SIG-M5 treated with dmso at 0.1 percent for 504 hours (cell line): ENCODE results near the gene AP1S3.
"Not testable (repeated sequence)": the region's sequence is repeated elsewhere in the genome, so short reads cannot be mapped to it uniquely, and the experiment has no call there.

Source experiments
- DNase-seq: peaks from one replicate; lab custom pipeline; 2025; ENCODE audit not compliant: unreplicated experiment; lab: John Stamatoyannopoulos, UW

AP1S3 gene

GRCh38 chr2:223762853-223763252 is 74.5 kb downstream of the AP1S3 start:
- no peak for DNase-seq

GRCh38 chr2:223761746-223762145 is 75.6 kb downstream of the AP1S3 start:
- not testable (repeated sequence) for DNase-seq

GRCh38 chr2:223760838-223761502 is 76.4 kb downstream of the AP1S3 start:
- DNase-seq, result peak; percentile 47

- DNase-seq, result peak; percentile 4
Observed at GRCh38 chr2:223759569-223760430, 77.6 kb downstream of the AP1S3 start.

GRCh38 chr2:223758131-223758840 is 79.1 kb downstream of the AP1S3 start:
- no peak for DNase-seq

- no peak for DNase-seq
Observed at GRCh38 chr2:223753940-223754339, 83.4 kb downstream of the AP1S3 start.

- no peak for DNase-seq
Observed at GRCh38 chr2:223751012-223751411, 86.4 kb downstream of the AP1S3 start.

GRCh38 chr2:223747392-223748042 is 89.9 kb downstream of the AP1S3 start:
- no peak for DNase-seq

GRCh38 chr2:223746611-223747010 is 90.8 kb downstream of the AP1S3 start:
- no peak for DNase-seq

- DNase-seq, result no peak
Observed at GRCh38 chr2:223744580-223744979, 92.8 kb downstream of the AP1S3 start.

- no peak for DNase-seq
Observed at GRCh38 chr2:223740679-223741078, 96.7 kb downstream of the AP1S3 start.

- DNase-seq, result no peak
Observed at GRCh38 chr2:223737207-223737606, 100.2 kb downstream of the AP1S3 start.

- DNase-seq, result no peak
Observed at GRCh38 chr2:223736488-223736887, 100.9 kb downstream of the AP1S3 start.

- no peak for DNase-seq
Observed at GRCh38 chr2:223735659-223736244, 101.6 kb downstream of the AP1S3 start.

GRCh38 chr2:223735035-223735640 is 102.2 kb downstream of the AP1S3 start:
- no peak for DNase-seq

- no peak for DNase-seq
Observed at GRCh38 chr2:223734346-223734745, 103.0 kb downstream of the AP1S3 start.

GRCh38 chr2:223732346-223732745 is 105.0 kb downstream of the AP1S3 start:
- DNase-seq, result no peak

GRCh38 chr2:223731503-223731902 is 105.9 kb downstream of the AP1S3 start:
- no peak for DNase-seq

GRCh38 chr2:223729781-223730180 is 107.6 kb downstream of the AP1S3 start:
- no peak for DNase-seq

GRCh38 chr2:223727562-223727961 is 109.8 kb downstream of the AP1S3 start:
- peak; percentile 85 for DNase-seq
